PFSK-1 (cell line): ENCODE data around the gene ZBTB24.

Source experiments
- POLR2AphosphoS5 ChIP-seq: IDR thresholded peaks from 2 replicates; pipeline ENCODE4 v1.6.1; 2012; ENCODE audit warnings: low read depth, mild to moderate bottlenecking, control low read depth, low read length, moderate library complexity
- SIN3A ChIP-seq: IDR thresholded peaks from 2 replicates; pipeline ENCODE4 v1.6.1; 2012; ENCODE audit warnings: mild to moderate bottlenecking, low read length, moderate library complexity, borderline replicate concordance; ENCODE audit not compliant: insufficient read depth
- TAF1 ChIP-seq: IDR thresholded peaks from 2 replicates; pipeline ENCODE4 v1.6.1; 2012; ENCODE audit warnings: low read length, control low read depth, borderline replicate concordance; ENCODE audit not compliant: insufficient read depth
- TF ChIP-seq, protein P1 (sequence below), 2 experiments: IDR thresholded peaks; 2 replicates each; pipeline versions ENCODE4 v1.6.1 to v1.8.0; 2011 to 2012; ENCODE audit warnings: low read depth in 2 of 2, low read length in 2 of 2, control low read depth in 1 of 2, inconsistent platforms in 1 of 2, mild to moderate bottlenecking in 1 of 2, moderate library complexity in 1 of 2; ENCODE audit not compliant: insufficient read depth in 1 of 2

DNA sequence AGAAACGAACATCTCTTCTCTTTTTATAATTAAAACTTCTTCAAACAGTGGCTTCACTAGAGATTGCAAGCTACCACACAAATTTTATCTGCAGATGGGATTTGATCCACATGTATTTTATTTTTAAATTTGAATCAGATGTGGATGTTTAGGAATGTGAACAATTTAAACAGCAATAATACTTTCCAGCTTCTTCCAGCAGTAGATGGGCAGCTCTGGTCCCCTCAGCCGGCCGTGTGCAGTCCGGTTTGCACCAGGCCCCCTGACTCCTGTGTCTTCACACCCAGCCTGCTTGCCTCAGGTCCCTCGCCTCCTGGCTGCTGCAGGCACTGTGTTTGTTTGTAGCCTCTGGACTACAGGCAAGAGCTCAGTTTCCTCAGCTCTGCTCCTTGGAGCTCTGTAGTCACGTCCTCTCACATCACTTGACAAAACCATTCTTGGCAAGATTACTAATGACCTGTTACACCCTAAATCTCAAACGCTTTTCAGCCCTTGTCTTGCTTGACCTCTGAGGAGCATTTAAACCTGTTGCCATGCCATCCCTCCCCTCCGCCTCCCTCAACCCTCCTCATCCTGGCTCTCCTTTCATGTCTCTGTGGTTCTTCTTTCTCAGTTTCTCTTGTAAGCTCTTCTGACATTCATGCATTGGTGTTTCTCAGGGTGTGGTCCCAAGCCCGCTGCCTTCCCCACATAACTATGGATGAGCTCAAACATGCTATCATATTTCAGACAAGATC lies 13.2 kb upstream of the ZBTB24 start:
- TF ChIP-seq, protein P1, sequence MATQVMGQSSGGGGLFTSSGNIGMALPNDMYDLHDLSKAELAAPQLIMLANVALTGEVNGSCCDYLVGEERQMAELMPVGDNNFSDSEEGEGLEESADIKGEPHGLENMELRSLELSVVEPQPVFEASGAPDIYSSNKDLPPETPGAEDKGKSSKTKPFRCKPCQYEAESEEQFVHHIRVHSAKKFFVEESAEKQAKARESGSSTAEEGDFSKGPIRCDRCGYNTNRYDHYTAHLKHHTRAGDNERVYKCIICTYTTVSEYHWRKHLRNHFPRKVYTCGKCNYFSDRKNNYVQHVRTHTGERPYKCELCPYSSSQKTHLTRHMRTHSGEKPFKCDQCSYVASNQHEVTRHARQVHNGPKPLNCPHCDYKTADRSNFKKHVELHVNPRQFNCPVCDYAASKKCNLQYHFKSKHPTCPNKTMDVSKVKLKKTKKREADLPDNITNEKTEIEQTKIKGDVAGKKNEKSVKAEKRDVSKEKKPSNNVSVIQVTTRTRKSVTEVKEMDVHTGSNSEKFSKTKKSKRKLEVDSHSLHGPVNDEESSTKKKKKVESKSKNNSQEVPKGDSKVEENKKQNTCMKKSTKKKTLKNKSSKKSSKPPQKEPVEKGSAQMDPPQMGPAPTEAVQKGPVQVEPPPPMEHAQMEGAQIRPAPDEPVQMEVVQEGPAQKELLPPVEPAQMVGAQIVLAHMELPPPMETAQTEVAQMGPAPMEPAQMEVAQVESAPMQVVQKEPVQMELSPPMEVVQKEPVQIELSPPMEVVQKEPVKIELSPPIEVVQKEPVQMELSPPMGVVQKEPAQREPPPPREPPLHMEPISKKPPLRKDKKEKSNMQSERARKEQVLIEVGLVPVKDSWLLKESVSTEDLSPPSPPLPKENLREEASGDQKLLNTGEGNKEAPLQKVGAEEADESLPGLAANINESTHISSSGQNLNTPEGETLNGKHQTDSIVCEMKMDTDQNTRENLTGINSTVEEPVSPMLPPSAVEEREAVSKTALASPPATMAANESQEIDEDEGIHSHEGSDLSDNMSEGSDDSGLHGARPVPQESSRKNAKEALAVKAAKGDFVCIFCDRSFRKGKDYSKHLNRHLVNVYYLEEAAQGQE (IDR thresholded peaks at IDR 0.05; ENCODE audit: insufficient read depth in 1 of 2, low read depth in 2 of 2, low read length in 2 of 2): no peak
- TF ChIP-seq POLR2AphosphoS5: no peak
- no peak for TF ChIP-seq SIN3A
- TF ChIP-seq TAF1: no peak
